Gastroesophageal sphincter (tissue), 4 donors: ENCODE data around the gene CHIT1. TPM values are rescaled to one million over a fixed set of nuclear protein-coding genes. Genes with fewer than 3 reads are reported as not detected.
A peak's percentile ranks its signal among the peaks of the same experiment; 100 is the strongest.

ENCODE experiments used
- ATAC-seq: fragments of 150-250 bp; one replicate; pipeline ENCODE4 v1.9.1; 2016; ENCODE audit warnings: mild to moderate bottlenecking, moderate library complexity
- H3K27ac ChIP-seq, 4 donors: fragments of 200-600 bp; sonication (generic) in 3 of 4; 1 replicate in 3 of 4; 2 replicates in 1 of 4; pipeline ENCODE4 v1.5.1; 2016 to 2019
- H3K27me3 ChIP-seq: fragments of 200-600 bp; sonication (generic); one replicate; pipeline ENCODE4 v1.5.1; 2019
- H3K36me3 ChIP-seq, 2 donors: fragments of 200-600 bp; sonication (generic); one replicate each; pipeline ENCODE4 v1.5.1; 2019; ENCODE audit warnings: control low read depth in 1 of 2
- H3K4me1 ChIP-seq, 3 donors: fragments of 200-600 bp; sonication (generic); 1 replicate in 2 of 3; 2 replicates in 1 of 3; pipeline ENCODE4 v1.5.1; 2016 to 2019; ENCODE audit warnings: control low read depth in 2 of 3
- H3K4me3 ChIP-seq, 2 donors: fragments of 200-600 bp; sonication (generic); one replicate each; pipeline ENCODE4 v1.5.1; 2019; ENCODE audit warnings: mild to moderate bottlenecking in 1 of 2, moderate library complexity in 1 of 2
- H3K9me3 ChIP-seq, 3 donors: fragments of 200-600 bp; sonication (generic); one replicate each; pipeline ENCODE4 v1.5.1; 2017 to 2019; ENCODE audit warnings: control low read depth in 2 of 3
- EP300 ChIP-seq: sonication (generic); formaldehyde crosslinking; IDR thresholded peaks from one replicate; pipeline ENCODE4 v1.6.1; 2017; ENCODE audit warnings: antibody characterized with exemption, mild to moderate bottlenecking
- POLR2A ChIP-seq, 2 donors: fragments of 450-650 bp; IDR thresholded peaks; one replicate each; pipeline ENCODE4 v1.6.1; 2017; ENCODE audit warnings: antibody characterized with exemption in 2 of 2, mild to moderate bottlenecking in 2 of 2, moderate library complexity in 1 of 2
- POLR2AphosphoS5 ChIP-seq: sonication (generic); formaldehyde crosslinking; IDR thresholded peaks from one replicate; pipeline ENCODE4 v1.6.1; 2017; ENCODE audit warnings: antibody characterized with exemption
- WGBS, 2 donors: methylation state at CpG; one replicate each; pipeline ENCODE4 v1.1.5; 2018; ENCODE audit warnings: low coverage in 1 of 2; 5-methylcytosine and 5-hydroxymethylcytosine counted together
- total RNA-seq, 4 donors: library from RNA; depleted of rRNA; stranded (reverse); fragments of >200 nt; gene quantifications; one replicate each; pipeline ENCODE4 v1.1.0, GENCODE V29; 2016
- TF ChIP-seq, protein P1 (sequence below), 4 experiments: fragments of 200-600 bp in 2 of 4; fragments of 450-650 bp in 2 of 4; sonication (generic) in 1 of 4; IDR thresholded peaks; one replicate each; pipeline ENCODE4 v1.5.1; 2017 to 2019; ENCODE audit warnings: antibody characterized with exemption in 4 of 4, mild to moderate bottlenecking in 2 of 4, moderate library complexity in 2 of 4

CHIT1 gene
- total RNA-seq, 4 donors from 2014 or later = 0.13 to 0.16 TPM; not detected in 2

DNA sequence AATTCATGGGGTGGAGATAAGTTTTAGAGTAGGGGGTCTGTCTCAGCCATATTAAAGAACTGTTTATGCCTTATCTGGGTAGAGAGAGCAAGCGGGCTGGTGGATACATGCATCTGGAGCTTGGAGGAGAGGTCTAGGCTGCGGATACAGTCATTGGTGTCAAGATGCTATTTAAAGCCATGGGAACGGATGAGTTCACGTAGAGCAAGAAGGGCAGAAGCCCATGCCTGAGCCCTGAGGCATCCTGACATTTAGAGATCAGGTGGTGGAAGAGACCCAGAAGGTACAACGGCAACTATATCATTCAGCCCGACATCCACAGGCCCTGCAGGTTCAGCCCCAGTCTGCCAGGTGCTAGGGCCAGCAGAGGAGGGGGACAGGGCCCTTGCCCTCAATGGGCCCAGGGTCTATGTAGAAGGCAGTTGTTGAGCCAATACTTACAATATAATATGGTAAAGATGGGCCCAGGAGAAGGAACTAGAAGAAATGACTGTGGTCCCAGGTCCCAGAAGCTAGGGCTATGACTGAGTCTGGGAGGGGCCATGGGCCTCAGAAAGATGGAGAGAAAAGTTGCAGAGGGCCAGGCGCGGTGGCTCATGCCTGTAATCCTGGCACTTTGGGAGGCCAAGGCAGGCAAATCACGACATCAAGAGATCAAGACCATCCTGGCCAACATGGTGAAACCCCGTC, 27.8 kb downstream of the CHIT1 start:
- ATAC-seq = no peak
- Histone ChIP-seq H3K27me3 (no peaks in the 10 kb centered on the region), H3K36me3 (no peaks in the 10 kb centered on the region), H3K4me3 (no peak overlapping the region), H3K9me3 (no peaks in the 10 kb centered on the region), H3K27ac (peak overlapping the region in 3 of 4 donors; percentile 62 to 71 (median 70)), H3K4me1 (peaks cover 0 to 27% (median 18%) of the 10 kb centered on the region in 3 donors)
- TF ChIP-seq POLR2A (IDR thresholded peaks at IDR 0.05) (no peak), POLR2AphosphoS5 (no peak), EP300 (no peak)
- TF ChIP-seq, protein P1, sequence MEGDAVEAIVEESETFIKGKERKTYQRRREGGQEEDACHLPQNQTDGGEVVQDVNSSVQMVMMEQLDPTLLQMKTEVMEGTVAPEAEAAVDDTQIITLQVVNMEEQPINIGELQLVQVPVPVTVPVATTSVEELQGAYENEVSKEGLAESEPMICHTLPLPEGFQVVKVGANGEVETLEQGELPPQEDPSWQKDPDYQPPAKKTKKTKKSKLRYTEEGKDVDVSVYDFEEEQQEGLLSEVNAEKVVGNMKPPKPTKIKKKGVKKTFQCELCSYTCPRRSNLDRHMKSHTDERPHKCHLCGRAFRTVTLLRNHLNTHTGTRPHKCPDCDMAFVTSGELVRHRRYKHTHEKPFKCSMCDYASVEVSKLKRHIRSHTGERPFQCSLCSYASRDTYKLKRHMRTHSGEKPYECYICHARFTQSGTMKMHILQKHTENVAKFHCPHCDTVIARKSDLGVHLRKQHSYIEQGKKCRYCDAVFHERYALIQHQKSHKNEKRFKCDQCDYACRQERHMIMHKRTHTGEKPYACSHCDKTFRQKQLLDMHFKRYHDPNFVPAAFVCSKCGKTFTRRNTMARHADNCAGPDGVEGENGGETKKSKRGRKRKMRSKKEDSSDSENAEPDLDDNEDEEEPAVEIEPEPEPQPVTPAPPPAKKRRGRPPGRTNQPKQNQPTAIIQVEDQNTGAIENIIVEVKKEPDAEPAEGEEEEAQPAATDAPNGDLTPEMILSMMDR (IDR thresholded peaks at IDR 0.05) = no peak
- WGBS, 2 donors = 88% methylated on average over 5 of the region's 10 CpGs; no CpG with 5 or more reads in 1 of the 2 donors

- 73 to 100% methylated on average over 1 of the region's 1 CpG for WGBS, 2 donors
- ATAC-seq = no peak
- Histone ChIP-seq H3K4me1 (peaks cover 0 to 27% (median 18%) of the 10 kb centered on the region in 3 donors), H3K4me3 (no peak overlapping the region), H3K27me3 (no peaks in the 10 kb centered on the region), H3K27ac (peak overlapping the region in 3 of 4 donors; percentile 62 to 71 (median 70)), H3K36me3 (no peaks in the 10 kb centered on the region), H3K9me3 (no peaks in the 10 kb centered on the region)
- TF ChIP-seq POLR2A (IDR thresholded peaks at IDR 0.05) = no peak
Measured at GRCh38 chr1:203200916-203201315, 28.6 kb downstream of the CHIT1 start.

- no peaks in the 10 kb centered on the region for H3K27me3 ChIP-seq
- H3K4me1 ChIP-seq = peaks cover 0 to 27% (median 18%) of the 10 kb centered on the region in 3 donors
- peak; percentile 79 for TF ChIP-seq POLR2AphosphoS5
- TF ChIP-seq POLR2A (IDR thresholded peaks at IDR 0.05) = no peak
- H3K9me3 ChIP-seq = no peaks in the 10 kb centered on the region
- H3K36me3 ChIP-seq = no peaks in the 10 kb centered on the region
- 35 to 47% methylated on average over 6 to 8 of the region's 8 CpGs for WGBS, 2 donors
- peak; percentile 75 for ATAC-seq
- peak overlapping the region in 3 of 4 donors; percentile 62 to 73 (median 70) for H3K27ac ChIP-seq
- no peak overlapping the region for H3K4me3 ChIP-seq
Measured at GRCh38 chr1:203199816-203200571, 29.5 kb downstream of the CHIT1 start.

DNA sequence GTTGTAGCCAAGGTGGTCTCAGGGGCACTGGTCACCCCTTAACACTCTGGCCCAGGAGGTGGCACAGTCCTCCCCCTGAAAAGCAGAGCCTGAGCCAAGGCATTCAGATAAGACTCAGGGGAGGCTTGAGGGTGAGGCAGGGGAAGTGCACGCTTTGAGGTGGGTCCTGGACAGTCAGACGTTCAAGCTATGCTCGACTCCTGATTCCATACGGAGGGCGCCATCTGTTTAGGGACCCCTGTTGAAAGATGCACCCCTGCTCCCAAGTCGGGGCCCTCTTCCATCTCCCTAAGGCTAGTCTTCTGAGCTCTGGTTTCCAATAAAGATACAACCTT, 30.0 kb downstream of the CHIT1 start:
- H3K36me3 ChIP-seq = no peaks in the 10 kb centered on the region
- no peak for ATAC-seq
- TF ChIP-seq POLR2AphosphoS5 (no peak), EP300 (no peak), POLR2A (IDR thresholded peaks at IDR 0.05) (no peak)
- TF ChIP-seq, protein P1 (IDR thresholded peaks at IDR 0.05) = no peak
- H3K4me3 ChIP-seq = no peak overlapping the region
- peak overlapping the region in 3 of 4 donors; percentile 62 to 73 (median 67) for H3K27ac ChIP-seq
- WGBS, 2 donors = 60 to 80% methylated on average over 1 of the region's 6 CpGs
- H3K4me1 ChIP-seq = peaks cover 0 to 27% (median 18%) of the 10 kb centered on the region in 3 donors
- H3K27me3 ChIP-seq = no peaks in the 10 kb centered on the region
- H3K9me3 ChIP-seq = no peaks in the 10 kb centered on the region

- H3K27ac ChIP-seq = peak overlapping the region in 2 of 4 donors; percentile 62 to 67
Measured at GRCh38 chr1:203199002-203199401, 30.5 kb downstream of the CHIT1 start.

More at GRCh38 chr1:203199002-203199401, 30.5 kb downstream of the CHIT1 start:
- 100% methylated on average over 1 of the region's 3 CpGs for WGBS, 2 donors
- H3K36me3 ChIP-seq = no peaks in the 10 kb centered on the region
- peaks cover 0 to 27% (median 18%) of the 10 kb centered on the region in 3 donors for H3K4me1 ChIP-seq
- H3K9me3 ChIP-seq = no peaks in the 10 kb centered on the region
- ATAC-seq = no peak
- H3K27me3 ChIP-seq = no peaks in the 10 kb centered on the region
- no peak overlapping the region for H3K4me3 ChIP-seq
- TF ChIP-seq POLR2AphosphoS5 (no peak), EP300 (no peak), POLR2A (IDR thresholded peaks at IDR 0.05) (no peak)
- TF ChIP-seq, protein P1 (IDR thresholded peaks at IDR 0.05) = no peak
